Osteoblast (primary cell): ENCODE measurements around the gene CMKLR1. TPM values are rescaled to one million over a fixed set of nuclear protein-coding genes. Genes with fewer than 3 reads are reported as not detected.

Experiments used
- DNase-seq: peaks from one replicate; pipeline ENCODE4 v3.0.0; 2011; ENCODE audit warnings: low spot score, mixed read lengths; ENCODE audit not compliant: insufficient read length; ENCODE audit errors: missing footprints
- H2AFZ ChIP-seq: 2 replicates; pipeline ENCODE4 v1.6.0; 2011; ENCODE audit warnings: mild to moderate bottlenecking, low read length
- H3K27ac ChIP-seq: 2 replicates; pipeline ENCODE4 v1.5.1; 2011; ENCODE audit warnings: mild to moderate bottlenecking, low read depth, low read length, moderate library complexity
- H3K27me3 ChIP-seq: 2 replicates; pipeline ENCODE4 v1.6.0; 2012; ENCODE audit warnings: mild to moderate bottlenecking, control low read depth, inconsistent platforms, low read length, moderate library complexity; ENCODE audit not compliant: insufficient read depth
- H3K36me3 ChIP-seq: 2 replicates; pipeline ENCODE4 v1.5.1; 2011; ENCODE audit warnings: mild to moderate bottlenecking, low read length, control low read depth, moderate library complexity; ENCODE audit not compliant: insufficient read depth
- H3K4me1 ChIP-seq: 2 replicates; pipeline ENCODE4 v1.5.1; 2011; ENCODE audit warnings: mild to moderate bottlenecking, low read length, control low read depth, moderate library complexity; ENCODE audit not compliant: insufficient read depth
- H3K4me2 ChIP-seq: 2 replicates; pipeline ENCODE4 v1.6.0; 2011; ENCODE audit warnings: mild to moderate bottlenecking, low read length; ENCODE audit not compliant: insufficient read depth
- H3K4me3 ChIP-seq: fragments of 200-600 bp; sonication (generic); 3 replicates; pipeline ENCODE4 v1.5.1; 2012; ENCODE audit warnings: mild to moderate bottlenecking, low read length, inconsistent platforms; ENCODE audit not compliant: insufficient read depth
- H3K79me2 ChIP-seq: 2 replicates; pipeline ENCODE4 v1.6.0; 2012; ENCODE audit warnings: mild to moderate bottlenecking, low read length, control low read depth, inconsistent platforms; ENCODE audit not compliant: insufficient read depth
- H3K9me3 ChIP-seq: 2 replicates; pipeline ENCODE4 v1.5.1; 2011; ENCODE audit warnings: low read depth, low read length, control low read depth
- H4K20me1 ChIP-seq: 2 replicates; pipeline ENCODE4 v1.6.0; 2012; ENCODE audit warnings: mild to moderate bottlenecking, low read length, control low read depth; ENCODE audit not compliant: insufficient read depth
- total RNA-seq: library from RNA; depleted of rRNA; stranded (reverse); fragments of >200 nt; gene quantifications from 2 replicates; pipeline ENCODE4 v1.2.3, GENCODE V29; 2012
- TF ChIP-seq, protein P1 (sequence below): IDR thresholded peaks from 2 replicates; pipeline ENCODE4 v1.5.1; 2011; ENCODE audit warnings: mild to moderate bottlenecking, low read depth, low read length, moderate library complexity; ENCODE audit errors: extremely low read depth

CMKLR1 gene
- total RNA-seq, 1 donor = 9.8 TPM

DNA sequence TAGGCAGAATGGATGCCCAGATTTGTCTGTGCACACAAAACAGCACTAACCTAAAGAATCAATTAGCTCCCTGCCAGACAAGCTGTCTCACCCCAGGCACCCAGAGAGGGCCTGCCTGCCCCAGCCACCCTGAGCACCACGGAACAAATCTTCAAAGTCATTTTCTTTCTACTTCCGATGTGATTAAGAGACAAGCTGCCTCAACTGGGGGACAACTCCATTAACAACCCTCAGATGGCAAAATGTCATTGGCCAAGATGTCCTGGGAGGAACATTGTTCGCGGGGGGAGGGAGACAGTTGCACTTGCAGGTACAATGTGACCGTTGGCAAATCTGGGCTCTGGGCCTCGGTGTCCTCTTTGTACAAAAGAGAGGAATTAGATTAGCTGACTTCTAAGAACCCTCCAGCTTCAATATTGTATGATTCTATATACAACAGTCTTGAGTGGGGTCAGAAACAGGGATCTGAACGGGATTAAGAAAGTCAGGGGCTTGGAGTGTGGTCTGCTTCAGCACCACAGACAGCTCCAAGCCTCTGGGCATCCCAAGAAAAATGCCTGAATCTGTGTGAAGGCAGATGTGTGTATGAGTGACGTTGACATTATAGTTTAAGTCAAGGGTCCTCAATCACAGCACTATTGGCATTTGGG, 42.8 kb upstream of the CMKLR1 start:
- Histone ChIP-seq H3K27me3 (peaks cover 4% of the 10 kb centered on the region), H3K9me3 (peaks cover 2% of the 10 kb centered on the region), H3K4me1 (no peaks in the 10 kb centered on the region), H3K36me3 (no peaks in the 10 kb centered on the region), H3K27ac (no peak overlapping the region), H2AFZ (no peak overlapping the region), H3K4me3 (no peak overlapping the region), H4K20me1 (no peaks in the 10 kb centered on the region), H3K4me2 (no peak overlapping the region), H3K79me2 (no peaks in the 10 kb centered on the region)
- peak; percentile 19 for DNase-seq
- TF ChIP-seq, protein P1, sequence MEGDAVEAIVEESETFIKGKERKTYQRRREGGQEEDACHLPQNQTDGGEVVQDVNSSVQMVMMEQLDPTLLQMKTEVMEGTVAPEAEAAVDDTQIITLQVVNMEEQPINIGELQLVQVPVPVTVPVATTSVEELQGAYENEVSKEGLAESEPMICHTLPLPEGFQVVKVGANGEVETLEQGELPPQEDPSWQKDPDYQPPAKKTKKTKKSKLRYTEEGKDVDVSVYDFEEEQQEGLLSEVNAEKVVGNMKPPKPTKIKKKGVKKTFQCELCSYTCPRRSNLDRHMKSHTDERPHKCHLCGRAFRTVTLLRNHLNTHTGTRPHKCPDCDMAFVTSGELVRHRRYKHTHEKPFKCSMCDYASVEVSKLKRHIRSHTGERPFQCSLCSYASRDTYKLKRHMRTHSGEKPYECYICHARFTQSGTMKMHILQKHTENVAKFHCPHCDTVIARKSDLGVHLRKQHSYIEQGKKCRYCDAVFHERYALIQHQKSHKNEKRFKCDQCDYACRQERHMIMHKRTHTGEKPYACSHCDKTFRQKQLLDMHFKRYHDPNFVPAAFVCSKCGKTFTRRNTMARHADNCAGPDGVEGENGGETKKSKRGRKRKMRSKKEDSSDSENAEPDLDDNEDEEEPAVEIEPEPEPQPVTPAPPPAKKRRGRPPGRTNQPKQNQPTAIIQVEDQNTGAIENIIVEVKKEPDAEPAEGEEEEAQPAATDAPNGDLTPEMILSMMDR = no peak

DNA sequence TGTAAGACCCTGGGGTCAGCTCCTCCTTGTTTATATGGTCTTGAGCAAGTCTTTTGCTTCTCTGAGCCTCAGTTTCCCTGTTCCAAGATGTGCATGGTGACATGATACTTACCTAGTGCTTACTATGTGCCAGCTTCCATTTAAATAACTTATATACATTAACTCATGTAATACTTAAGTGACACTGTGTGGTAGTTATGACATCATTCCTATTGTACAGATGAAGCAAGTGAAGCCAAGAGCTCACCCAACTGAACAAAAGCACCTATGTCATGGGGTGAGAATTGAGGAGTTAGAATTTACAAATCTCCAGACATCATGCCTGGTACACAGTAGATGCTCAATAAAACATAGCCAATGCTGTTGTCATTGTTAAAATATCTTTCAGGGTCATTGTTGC, 41.3 kb upstream of the CMKLR1 start:
- Histone ChIP-seq H3K9me3 (peaks cover 8% of the 10 kb centered on the region), H3K27ac (no peak overlapping the region), H2AFZ (no peak overlapping the region), H3K4me2 (no peak overlapping the region), H3K36me3 (no peaks in the 10 kb centered on the region), H3K4me3 (no peak overlapping the region), H3K4me1 (peaks cover 6% of the 10 kb centered on the region), H4K20me1 (no peaks in the 10 kb centered on the region), H3K27me3 (peaks cover 4% of the 10 kb centered on the region), H3K79me2 (no peaks in the 10 kb centered on the region)
- TF ChIP-seq, protein P1 = no peak
- DNase-seq = no peak

DNA sequence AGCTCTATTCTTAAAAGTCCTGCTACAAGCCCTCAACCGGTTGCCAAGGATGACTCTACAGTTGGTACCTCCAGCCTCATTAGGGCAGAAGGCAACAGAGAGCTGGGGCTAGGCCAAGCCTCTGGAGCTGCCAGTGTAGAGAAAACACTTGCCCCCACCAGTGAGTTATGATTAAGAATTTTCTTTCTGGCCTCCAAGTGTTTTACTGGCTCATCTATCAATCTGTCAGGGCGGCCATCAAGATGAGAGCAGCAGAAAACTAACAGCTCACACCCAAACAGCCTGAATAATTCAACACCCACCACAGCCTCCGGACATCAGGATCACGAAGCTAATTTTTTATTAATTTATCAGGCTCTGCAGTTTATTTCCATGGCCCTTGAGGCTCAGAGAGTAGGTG, 40.7 kb upstream of the CMKLR1 start:
- peaks cover 11% of the 10 kb centered on the region for H3K4me1 ChIP-seq
- H2AFZ ChIP-seq = no peak overlapping the region
- H3K4me2 ChIP-seq = no peak overlapping the region
- TF ChIP-seq, protein P1 = no peak
- H3K79me2 ChIP-seq = no peaks in the 10 kb centered on the region
- H3K9me3 ChIP-seq = peaks cover 8% of the 10 kb centered on the region
- H3K4me3 ChIP-seq = no peak overlapping the region
- no peak for DNase-seq
- H4K20me1 ChIP-seq = no peaks in the 10 kb centered on the region
- no peaks in the 10 kb centered on the region for H3K36me3 ChIP-seq
- H3K27ac ChIP-seq = no peak overlapping the region
- peaks cover 4% of the 10 kb centered on the region for H3K27me3 ChIP-seq

DNA sequence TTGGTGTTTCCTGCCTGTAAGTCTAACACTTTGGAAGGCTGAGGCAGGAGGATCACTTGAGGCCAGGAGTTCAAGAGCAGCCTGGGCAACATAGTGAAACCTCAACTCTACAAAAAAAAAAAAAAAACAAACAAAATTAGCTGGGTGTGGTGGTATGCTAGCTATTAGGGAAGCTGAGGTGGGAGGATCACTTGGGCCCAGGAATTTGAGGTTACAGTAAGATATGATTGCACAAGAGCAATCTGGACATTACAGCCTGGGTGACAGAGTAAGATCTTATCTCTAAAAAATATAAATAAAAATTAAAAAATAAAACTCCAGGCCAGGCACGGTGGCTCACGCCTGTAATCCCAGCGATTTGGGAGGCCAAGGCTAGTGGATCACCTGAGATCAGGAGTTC, 39.8 kb upstream of the CMKLR1 start:
- TF ChIP-seq, protein P1 = no peak
- peaks cover 17% of the 10 kb centered on the region for H3K4me1 ChIP-seq
- DNase-seq = no peak
- no peak overlapping the region for H3K4me2 ChIP-seq
- H3K36me3 ChIP-seq = no peaks in the 10 kb centered on the region
- H3K9me3 ChIP-seq = peaks cover 12% of the 10 kb centered on the region
- H3K27me3 ChIP-seq = peaks cover 4% of the 10 kb centered on the region
- no peaks in the 10 kb centered on the region for H3K79me2 ChIP-seq
- no peak overlapping the region for H3K4me3 ChIP-seq
- H2AFZ ChIP-seq = no peak overlapping the region
- no peak overlapping the region for H3K27ac ChIP-seq
- no peaks in the 10 kb centered on the region for H4K20me1 ChIP-seq
